Left renal pelvis (tissue), 4 donors: ENCODE data around the gene MYH7. TPM values are rescaled to one million over a fixed set of nuclear protein-coding genes. Genes with fewer than 3 reads are reported as not detected.
"Not testable (repeated sequence)": the region's sequence is repeated elsewhere in the genome, so short reads cannot be mapped to it uniquely, and the experiment has no call there.

Experiments used
- DNase-seq, 4 donors: peaks; one replicate each; pipeline ENCODE4 v3.0.0-alpha.2; 2013; ENCODE audit warnings: low read depth in 4 of 4, low spot score in 3 of 4
- polyA plus RNA-seq, 4 donors: library from polyadenylated mRNA; unstranded; fragments of 120-200 nt; gene quantifications; one replicate each; pipeline ENCODE4 v1.2.1, GENCODE V29; 2013; ENCODE audit not compliant: insufficient read length in 4 of 4

Gene MYH7
- under 1 TPM; 0.10 to 0.30 (median 0.21) TPM for polyA plus RNA-seq

GRCh38 chr14:23435543-23436326 lies at the start of gene MYH7:
Gene MYH7, minus strand, starts transcription at chr14:23435660. Its CDS starts 1,928 bp downstream, at chr14:23433732.
- no peak for DNase-seq

- DNase-seq, result no peak
These were observed 47.9 kb upstream of the MYH7 start for GRCh38 chr14:23483236-23483854.

- no peak for DNase-seq
These were observed 47.3 kb upstream of the MYH7 start for GRCh38 chr14:23482823-23483148.

- no peak for DNase-seq
These were observed 46.7 kb upstream of the MYH7 start for GRCh38 chr14:23481979-23482822.

GRCh38 chr14:23481362-23481970 lies 46.0 kb upstream of the MYH7 start:
- DNase-seq, result peak in 1 of 4 donors; percentile 19

- DNase-seq, result peak in 1 of 4 donors; percentile 22
These were observed 42.8 kb upstream of the MYH7 start for GRCh38 chr14:23478109-23478759.

- no peak for DNase-seq
These were observed 35.5 kb upstream of the MYH7 start for GRCh38 chr14:23470947-23471346.

GRCh38 chr14:23469906-23470403 lies 34.5 kb upstream of the MYH7 start:
- DNase-seq, result no peak

GRCh38 chr14:23469127-23469905 lies 33.9 kb upstream of the MYH7 start, which contains the start of gene NGDN:
Gene NGDN, plus strand, starts transcription at chr14:23469703. Its CDS starts 13 bp downstream, at chr14:23469716.
- DNase-seq, result peak; percentile 98 to 100 (median 99)

- DNase-seq, result peak in 1 of 4 donors; percentile 24
These were observed 33.3 kb upstream of the MYH7 start for GRCh38 chr14:23468704-23469126.

GRCh38 chr14:23465261-23465660 lies 29.8 kb upstream of the MYH7 start:
- DNase-seq, result no peak

- no peak for DNase-seq
These were observed 29.2 kb upstream of the MYH7 start for GRCh38 chr14:23464700-23465099.

GRCh38 chr14:23460960-23461359 lies 25.5 kb upstream of the MYH7 start:
- DNase-seq, result no peak

- DNase-seq, result no peak
These were observed 22.4 kb upstream of the MYH7 start for GRCh38 chr14:23457587-23458445.

GRCh38 chr14:23456883-23457586 lies 21.6 kb upstream of the MYH7 start:
- not testable (repeated sequence) for DNase-seq

- no peak for DNase-seq
These were observed 19.0 kb upstream of the MYH7 start for GRCh38 chr14:23454445-23454856.

- no peak for DNase-seq
These were observed 16.8 kb upstream of the MYH7 start for GRCh38 chr14:23452237-23452636.

GRCh38 chr14:23450379-23450778 lies 14.9 kb upstream of the MYH7 start:
- no peak for DNase-seq
